HG02678 (cell line): ENCODE data around the gene GSDME.
"Not testable (repeated sequence)": the region's sequence is repeated elsewhere in the genome, so short reads cannot be mapped to it uniquely, and the experiment has no call there.

Source experiments
- ATAC-seq: cut with Tn5 transposase; IDR thresholded peaks from one replicate; pipeline ENCODE4 v1.9.1; 2021; ENCODE audit warnings: mild to moderate bottlenecking, moderate library complexity; ENCODE audit not compliant: unreplicated experiment

The GSDME gene

DNA sequence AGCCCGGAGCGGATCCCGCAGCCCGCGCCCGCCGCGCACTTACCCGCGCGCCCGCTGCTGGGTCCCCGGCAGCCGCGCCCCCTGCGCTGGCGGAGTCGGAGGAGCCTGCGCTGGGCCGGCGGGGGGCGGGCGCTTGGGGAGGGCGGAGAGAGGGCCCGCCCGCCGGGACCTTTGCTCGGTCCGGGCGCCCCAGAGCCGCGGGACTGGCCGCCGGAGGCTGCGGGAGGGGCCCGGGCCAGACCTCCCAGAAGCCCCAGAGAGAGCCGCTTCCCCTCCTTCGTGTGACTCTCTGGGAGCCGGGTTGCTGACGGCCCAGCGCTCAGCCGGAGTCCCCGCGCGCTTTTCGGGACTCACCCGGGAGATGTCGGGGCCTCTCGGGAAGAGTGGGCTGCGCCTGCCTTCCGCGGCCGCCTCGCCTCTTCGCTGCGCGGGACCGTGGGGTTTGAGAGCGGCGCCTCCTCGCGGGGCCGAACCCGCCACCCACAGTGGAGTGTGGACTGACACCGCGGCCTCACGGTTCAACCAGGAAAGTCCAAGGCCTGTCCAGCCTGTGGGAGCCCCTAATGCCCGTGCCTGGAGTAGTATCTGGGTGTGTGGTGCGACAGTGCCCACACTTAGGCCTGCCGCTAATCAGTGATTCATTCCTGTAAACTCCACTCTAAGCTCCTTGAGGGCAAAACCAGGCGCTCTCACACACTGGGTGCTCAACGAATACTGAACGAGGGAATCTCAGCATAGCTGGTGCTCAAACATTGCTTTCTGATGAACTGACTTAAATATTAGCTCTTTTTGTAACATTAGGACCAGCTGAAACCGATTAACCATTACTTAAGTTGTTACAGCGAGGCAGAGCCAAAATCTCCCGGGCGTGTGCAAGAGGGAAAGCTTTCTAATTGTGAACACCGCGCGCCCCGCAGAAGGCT lies at the start of gene GSDME:
TSS of gene GSDME (minus strand) at position 112 of the 923 bp plus-strand sequence. CDS start 7,690 bp downstream, outside the sequence.
- peak; percentile 63 for ATAC-seq

DNA sequence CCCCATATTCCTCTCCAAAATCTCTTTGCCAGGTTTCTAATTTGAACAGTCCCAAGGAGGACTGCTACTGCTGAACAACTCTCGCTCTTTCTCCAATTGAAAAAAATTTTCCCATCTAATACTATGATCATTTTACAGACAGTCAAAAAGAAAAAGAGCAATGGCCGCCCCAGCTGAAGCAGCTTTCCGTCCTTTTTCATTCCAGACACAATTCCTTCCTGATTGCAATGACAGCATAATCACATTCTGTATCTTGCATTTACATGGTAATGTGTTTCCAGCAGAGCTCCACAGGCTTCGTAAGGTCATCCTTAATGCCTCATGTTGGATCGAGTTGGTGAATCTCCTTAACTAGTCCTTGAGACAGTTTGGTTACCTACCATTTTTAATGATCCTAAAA lies 45.0 kb upstream of the GSDME start:
- no peak for ATAC-seq

DNA sequence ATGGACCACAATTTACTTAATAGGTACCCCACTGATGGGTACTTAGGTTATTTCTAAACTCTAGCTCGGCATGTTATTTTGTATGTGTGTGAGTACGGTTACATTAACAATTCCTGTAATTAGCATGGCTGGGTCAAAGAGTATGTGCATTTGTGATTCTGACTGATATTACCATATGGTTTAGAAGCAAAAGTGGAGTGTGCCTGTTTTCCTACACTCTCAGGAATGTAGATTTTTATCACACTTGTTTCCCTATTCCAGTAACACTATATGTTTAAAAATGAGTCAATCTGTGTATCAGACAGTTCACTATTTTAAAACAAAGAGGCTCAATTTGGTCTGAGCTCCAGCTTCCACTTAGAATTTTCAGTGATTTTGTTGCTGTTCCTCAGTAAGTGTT lies 44.6 kb upstream of the GSDME start:
- no peak for ATAC-seq

DNA sequence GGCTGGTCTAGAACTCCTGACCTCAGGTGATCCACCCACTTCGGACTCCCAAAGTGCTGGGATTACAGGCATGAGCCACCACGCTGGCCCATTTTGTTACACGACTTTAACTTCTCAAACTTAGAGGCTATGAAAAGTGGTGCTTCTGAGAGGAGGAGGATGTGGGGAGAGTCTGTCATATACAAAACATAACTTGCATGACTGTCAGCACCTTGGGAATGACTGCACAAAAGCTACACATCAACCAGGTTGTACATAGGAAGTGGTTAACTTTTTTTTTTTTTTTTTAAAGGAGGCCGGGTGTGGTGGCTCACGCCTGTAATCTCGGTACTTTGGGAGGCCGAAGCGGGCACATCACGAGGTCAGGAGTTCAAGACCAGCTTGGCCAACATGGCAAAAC lies 43.4 kb upstream of the GSDME start:
- no peak for ATAC-seq

DNA sequence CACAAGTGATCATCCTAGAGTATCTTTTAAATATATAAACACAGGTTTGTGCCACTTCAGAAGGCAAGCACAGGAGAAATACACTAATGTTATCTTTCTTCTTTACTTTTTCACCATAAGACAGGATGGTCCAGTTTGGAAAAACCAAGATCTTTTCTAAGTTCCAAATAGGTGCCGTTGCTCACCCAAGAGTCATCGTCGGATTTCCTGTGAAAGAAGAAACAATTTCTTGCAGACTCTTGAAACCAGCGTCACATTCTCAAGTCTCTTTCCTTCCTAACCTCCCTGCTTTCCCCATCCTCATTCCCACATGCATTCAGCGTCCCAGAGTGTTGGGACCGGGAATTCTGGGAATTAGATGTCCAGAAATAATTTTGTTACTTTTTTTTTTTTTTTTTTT lies 42.8 kb upstream of the GSDME start:
- no peak for ATAC-seq

DNA sequence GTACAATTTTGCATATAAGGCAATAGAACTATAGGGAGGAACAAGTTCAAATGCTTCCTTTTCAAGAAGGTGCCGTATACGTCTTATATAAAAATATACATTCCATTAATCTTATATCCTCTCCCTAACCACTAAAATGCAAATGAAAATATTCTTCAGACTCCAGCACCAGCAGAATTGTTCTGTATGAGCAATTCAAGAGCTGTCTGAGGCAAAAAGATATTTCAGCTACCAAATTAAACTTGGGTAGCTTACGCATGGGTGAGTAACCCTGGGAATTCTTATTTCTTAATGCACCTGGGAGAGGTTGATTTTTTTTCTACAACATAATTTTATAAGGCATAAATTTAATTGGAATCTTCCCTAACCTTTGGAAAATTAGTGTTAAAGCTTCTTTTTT lies 42.2 kb upstream of the GSDME start:
- no peak for ATAC-seq

DNA sequence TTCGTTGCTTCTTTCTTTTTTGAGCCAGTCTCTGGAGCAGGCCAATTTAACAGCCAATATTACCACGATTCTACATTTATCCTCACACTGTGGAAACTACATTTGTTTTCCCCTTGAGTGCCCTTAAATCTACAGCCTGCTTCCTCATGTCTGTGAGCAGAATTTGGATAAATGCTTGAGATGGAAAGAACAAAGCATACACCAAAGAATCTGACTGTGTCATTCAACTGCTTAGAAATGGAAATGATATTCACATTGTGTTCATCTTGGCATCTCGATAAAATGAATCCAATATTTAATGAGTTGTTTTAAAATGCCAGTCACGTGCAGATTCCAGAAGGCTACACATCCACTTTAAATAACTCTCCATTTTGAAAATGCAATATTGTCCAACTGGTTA lies 41.0 kb upstream of the GSDME start:
- no peak for ATAC-seq

DNA sequence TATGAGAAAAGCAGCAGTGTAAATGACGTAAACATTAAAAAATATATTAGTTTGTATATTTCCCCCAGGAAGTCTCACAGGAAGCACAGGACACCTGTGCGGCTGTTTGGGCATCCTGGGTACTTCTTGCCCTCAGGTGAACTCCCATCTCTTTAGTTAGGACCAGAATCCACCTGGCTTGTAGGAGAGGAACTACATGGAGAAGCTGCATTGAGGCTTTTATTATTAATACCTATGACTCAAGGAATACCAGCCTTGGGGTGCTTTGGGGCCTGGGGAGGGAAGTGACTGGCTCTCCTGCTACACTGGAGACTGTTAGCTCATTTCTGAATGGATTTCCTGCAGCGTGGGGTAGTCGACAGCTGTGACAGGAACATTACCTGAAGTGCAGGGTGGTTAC lies 40.0 kb upstream of the GSDME start:
- no peak for ATAC-seq

DNA sequence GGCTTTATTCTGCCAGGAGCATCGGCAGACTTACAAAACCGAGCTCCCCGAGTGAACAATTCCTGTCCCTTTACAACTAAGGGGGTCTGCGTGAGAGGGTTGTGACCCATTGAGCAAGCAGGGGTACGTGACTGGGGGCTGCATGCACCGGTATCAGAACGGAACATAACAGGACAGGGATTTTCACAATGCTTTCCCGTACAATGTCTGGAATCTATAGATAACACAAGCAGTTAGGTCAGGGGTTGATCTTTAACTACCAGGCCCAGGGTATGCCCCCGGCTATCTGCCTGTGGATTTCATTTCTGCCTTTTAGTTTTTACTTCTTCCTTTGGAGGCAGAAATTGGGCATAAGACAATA lies 38.1 kb upstream of the GSDME start:
- ATAC-seq, result no peak

DNA sequence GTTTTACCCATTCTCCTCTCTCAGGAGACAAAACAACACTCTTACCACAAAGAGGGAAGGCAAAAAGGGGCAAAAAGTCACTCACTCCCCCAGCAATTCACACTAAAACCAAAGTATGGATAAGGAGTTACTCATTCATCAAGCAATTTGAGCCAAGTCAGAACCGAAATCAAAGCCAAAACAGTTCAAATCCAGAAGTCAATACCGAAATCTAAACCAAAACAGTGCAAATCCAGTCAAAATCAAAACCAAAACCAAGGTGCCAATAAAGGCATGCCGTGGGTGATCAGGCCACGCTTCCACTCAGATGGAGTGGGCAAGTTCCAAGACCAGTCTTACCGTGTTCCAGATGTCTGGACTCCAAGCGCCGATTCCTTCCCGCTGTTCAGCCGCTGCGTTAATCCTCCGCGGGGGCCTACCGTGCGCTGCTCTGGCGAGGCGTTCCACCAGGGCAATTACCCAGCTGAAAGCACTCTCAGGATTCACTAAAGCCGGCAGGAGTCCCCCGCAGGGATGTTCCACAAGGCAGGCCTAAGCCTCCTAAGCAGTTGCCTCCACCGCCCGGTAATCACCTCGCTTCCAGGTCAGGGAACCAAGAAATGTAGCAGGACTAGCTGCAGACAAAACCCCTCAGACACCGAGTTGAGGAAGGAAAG lies 37.6 kb upstream of the GSDME start:
- ATAC-seq, result not testable (repeated sequence)

DNA sequence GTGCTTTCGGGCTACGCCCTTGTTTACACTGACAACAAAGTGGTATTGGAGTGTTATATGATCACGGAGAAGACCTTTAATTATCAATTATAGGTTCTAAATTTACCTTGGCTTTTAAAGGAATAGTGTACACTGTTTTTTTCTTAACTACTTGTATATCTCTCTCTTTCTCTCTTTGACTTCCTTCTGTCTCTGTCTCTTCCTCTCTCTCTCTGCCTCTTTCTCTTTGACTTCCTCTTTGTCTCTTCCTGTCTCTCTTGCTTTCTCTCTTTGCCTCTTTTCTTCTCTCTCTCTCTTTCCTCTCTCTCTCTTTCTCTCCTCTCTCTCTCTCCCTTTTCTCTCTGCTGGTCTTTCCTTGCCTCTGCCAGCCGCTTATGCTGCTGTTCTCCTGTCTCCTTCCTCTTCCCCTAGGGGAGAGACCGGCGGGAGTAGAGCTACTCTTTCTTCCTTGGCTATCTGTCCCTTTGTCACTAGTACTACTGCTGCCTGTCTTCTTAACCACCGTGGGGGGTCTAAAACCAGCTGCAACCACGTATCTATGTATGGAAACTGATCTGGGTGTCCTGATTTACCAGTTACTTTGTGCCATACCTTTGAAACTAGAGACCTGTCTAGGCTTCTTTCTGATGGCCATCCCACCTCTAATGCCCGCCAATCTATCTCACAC lies 36.9 kb upstream of the GSDME start:
- ATAC-seq, result no peak

DNA sequence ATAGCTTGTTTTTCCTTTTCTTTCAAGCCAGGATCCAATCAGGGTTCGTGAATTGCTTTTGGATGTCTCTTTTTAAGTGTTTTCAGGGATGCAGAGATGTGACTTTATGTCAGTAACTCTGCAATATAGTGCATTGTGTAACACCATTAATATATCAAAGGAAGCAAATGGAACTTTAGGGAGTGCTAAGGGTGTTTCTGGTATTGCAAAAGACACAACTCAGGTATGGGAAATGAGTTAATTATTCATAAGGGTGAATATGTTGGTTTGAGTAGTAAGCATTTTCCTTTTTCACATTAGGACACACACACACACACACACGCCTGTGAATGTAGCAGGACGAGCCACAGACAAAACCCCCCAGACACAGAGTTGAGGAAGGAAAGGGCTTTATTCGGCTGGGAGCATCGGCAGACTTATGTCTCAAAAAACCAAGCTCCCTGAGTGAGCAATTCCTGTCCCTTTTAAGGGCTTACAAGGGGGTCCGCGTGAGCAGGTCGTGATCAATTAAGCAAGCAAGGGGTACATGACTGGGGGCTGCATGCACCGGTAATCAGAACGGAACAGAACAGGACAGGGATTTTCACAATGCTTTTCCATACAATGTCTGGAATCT lies 31.8 kb upstream of the GSDME start:
- ATAC-seq, result no peak

DNA sequence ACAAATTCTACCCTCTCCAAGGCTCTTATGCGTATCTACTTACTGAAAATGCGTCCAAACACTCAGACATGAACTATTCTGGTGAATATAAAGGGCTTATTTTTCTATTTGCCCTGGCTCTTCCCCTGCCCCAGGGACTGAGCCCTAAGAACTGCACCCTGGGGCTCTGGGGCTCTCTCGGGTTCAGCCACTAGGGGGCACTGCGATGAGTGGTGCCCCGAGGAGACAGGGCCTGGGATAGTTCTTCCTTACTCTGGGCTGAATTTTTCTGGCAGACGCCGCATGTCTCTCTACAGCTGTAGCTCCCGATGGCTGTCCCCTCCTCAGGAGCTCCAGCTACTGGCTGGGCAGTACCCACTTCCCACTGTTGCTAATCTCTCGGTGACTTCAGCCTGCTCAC lies 30.8 kb upstream of the GSDME start:
- no peak for ATAC-seq

DNA sequence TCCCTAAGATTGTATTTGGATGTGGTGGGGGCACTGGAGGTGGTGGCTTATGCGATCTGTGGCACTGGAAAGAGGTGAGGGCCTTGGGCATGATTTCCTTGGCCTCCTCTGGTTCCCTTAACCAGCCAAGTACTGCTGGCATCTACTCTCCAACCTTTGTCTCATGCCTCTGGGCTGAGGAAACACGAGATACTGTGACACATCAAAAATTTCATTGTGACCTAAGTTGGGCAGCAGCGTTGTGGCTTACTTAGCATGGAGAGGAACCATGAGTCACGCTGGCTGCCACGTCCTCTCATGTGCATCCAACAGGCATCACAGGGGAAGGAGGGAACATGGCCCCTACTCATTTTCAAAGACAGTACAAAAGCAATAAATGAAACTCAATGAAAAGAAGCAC lies 29.7 kb upstream of the GSDME start:
- no peak for ATAC-seq

DNA sequence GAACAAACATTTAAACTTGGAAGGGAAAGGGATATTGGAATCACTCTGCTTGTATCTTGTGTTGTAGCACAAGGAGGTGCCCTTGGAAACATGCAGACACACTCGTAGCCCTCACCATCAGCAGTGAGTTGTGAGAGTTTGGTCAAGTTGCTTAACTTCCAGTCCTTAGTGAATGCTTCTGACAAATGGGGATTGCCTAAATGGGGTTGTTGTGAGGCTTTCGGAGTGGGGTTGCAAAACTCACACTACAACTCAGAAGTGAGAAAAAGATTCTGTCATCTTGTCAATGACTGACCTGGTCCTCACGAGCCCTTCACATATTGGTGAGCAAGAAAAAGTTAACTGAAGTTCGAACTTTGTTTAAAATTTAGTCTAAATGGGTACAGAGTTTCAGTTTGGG lies 29.0 kb upstream of the GSDME start:
- no peak for ATAC-seq

DNA sequence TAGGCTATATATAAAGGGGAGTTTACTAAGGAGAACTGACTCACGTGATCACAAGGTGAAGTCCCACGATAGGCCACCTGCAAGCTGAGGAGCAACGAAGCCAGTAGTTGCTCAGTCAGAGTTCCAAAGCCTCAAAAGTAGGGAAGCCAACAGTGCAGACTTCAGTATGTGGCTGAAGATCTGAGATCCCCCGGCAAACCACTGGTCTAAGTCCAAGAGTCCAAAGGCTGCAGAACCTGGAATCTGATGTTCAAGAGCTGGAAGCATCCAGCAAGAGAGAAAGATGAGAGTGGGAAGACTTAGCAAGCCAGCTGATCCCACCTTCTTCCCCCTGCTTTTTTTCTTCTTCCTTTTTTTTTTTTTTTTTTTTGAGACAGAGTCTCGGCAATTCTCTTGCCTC lies 27.0 kb upstream of the GSDME start:
- no peak for ATAC-seq

DNA sequence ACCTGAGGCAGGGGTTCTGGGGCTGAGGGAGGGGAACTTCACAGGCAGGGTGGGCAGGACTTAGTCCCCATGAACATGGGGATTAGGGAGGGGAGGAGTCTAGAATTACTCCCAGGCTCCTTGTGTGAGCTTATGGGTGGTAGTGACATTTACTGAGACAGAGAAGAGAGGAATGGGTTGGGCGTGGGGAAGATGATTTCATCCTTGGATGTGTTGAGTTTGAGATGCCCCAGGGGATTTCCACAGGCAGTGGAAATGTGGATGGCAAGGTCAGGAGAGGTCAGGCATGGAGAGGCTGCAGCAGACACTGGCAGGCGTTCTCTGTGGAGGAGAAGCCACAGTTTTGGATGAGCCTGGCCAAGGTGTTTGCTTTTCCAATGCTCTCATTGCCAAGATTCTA lies 26.4 kb upstream of the GSDME start:
- ATAC-seq, result no peak

DNA sequence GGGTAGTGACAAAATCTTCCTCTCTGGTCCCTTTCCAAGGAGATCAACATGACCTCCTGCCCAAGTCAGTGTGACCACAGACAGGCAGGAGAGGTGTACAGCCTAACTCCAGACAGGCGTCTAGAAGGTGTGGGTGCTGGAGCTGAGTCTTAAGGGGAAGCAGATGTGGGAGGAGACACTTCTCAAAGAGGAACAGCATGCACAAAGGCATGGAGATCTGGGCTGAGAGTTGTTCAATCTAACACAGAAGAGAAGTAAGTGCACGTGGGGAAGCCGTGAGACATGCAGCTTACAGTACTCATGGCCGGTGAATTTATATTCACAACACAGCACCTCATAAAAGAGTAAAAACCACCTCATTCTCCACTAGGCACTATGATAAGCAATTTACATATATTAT lies 23.8 kb upstream of the GSDME start:
- ATAC-seq, result no peak

DNA sequence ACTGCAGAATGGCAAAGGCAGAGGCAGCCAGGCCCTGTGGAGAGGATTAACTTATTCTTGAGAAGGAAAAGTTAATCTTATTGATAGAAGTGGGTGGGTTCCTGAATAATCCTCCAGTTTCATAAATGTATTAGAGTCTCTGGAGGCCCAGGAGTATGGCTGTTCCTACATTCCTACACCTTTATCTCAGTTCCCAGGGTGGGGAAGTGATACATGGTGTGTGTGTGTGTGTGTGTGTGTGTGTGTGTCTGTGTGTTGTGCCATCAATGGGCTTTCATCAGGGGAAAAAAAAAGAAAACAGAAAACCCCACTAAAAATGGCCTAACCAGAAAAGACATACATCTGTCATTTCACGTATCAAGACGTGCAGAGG lies 22.0 kb upstream of the GSDME start:
- no peak for ATAC-seq

DNA sequence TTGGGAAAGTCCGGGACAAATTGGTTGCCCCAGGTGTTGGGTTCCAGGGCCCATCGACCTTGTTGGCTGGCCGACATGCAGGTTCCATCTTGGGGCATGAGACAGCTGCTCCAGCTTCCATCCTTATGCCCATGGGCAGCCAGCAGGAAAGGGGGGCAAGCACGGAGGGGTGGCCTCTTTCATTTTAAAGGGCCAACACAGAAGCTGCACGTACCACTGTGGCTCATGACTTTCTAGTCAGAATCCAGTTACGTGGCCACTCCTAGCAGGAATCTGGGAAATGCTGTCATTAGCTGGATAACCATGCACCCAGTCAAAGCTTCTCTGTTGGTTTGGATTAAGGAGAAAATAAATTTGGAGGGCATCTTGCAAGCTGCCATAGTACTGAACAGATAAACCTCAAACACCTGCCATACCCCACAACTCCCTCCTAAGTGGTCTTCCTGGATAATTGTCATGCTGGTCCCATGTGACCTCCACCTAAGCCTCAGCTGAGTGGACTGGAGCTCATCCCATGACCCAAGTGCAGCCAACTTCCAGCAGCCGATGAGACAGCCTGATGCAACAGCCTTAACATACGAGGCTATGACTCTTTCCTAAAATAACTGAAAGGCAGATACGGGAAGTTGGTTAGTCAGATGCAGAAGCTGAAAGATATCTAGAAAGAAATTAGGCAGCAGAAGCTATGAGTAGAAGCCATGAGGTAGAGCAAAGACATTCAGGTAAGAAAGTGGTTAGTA lies 21.4 kb upstream of the GSDME start:
- peak; percentile 50 for ATAC-seq

DNA sequence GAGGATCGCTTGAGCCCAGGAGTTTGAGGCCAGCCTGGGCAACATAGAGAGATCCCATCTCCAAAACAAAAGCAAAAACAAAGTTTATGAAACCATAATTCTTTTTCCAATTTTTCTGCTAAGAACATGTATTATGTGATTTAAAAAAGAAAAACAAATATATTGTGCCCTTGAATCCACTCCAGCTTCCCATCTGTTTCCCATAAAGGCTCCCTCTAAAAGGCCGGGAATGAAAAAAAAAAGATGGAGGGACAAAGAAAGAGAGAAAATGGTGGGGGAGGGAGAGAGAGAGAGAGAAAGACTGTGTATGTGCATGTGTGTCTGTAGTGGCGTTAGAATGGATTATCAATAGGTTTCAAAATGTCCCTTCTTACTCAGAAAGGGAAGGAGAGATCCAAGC lies 20.5 kb upstream of the GSDME start:
- ATAC-seq, result no peak
